GM18508 (cell line): Measurements from ENCODE around the gene RPA3.
A peak's percentile ranks its signal among the peaks of the same experiment; 100 is the strongest.
"Not testable (repeated sequence)": the region's sequence is repeated elsewhere in the genome, so short reads cannot be mapped to it uniquely, and the experiment has no call there.

ENCODE experiments used
- ATAC-seq: cut with Tn5 transposase; IDR thresholded peaks from one replicate; pipeline ENCODE4 v1.9.1; 2021; ENCODE audit warnings: moderate number of reproducible peaks; ENCODE audit not compliant: insufficient read depth, unreplicated experiment

The RPA3 gene

DNA sequence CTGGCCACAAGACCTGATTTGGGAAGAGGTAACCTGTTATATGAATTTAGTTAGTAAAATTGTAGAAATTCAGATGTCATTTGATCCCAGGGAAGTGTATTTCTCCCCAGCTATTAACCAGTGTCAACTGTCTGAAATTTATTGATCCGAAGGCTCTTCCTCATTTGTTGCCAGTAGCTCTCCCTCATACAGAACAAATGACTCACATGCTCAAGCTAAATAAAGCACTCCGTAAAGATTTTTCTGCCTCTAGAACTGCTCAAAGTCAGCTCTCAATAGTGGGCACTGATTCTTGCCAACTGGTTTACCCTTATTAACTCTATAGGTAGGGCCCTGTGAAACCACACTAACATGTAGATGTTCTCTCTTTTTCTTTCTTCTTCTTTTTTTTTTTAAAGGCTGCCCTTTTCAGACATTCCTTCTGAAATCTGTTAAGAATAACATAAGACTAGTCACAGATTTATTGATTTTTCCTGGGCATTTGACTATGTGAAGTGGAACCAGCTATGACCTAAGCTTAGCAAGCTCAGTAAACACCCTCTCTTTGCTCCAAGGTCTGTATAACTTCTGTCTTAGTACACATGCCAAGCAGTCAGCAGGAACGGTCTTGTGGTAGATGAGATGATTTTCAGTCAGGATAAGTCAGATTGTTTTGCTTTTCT is 21.8 kb downstream of the RPA3 start:
- ATAC-seq = no peak

GRCh38 chr7:7695111-7695817 is 23.1 kb downstream of the RPA3 start:
- no peak for ATAC-seq

DNA sequence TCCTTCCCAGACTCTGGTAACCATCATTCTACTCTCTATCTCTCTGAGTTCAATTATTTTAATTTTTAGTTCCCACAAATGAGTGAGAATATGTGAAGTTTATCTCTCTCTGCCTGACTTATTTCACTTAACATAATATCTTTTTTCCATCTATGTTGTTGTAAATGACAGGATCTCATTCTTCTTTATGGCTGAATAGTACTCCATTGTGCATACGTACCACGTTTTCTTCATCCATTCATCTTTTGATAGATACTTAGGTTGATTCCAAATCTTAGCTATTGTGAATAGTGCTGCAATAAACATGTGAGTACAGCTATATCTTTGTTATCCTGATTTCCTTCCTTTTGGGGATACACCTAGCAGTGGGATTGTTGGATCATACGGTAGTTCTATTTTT is 23.9 kb downstream of the RPA3 start:
- no peak for ATAC-seq

- ATAC-seq = no peak
Measured at GRCh38 chr7:7693881-7694280, 24.5 kb downstream of the RPA3 start.

DNA sequence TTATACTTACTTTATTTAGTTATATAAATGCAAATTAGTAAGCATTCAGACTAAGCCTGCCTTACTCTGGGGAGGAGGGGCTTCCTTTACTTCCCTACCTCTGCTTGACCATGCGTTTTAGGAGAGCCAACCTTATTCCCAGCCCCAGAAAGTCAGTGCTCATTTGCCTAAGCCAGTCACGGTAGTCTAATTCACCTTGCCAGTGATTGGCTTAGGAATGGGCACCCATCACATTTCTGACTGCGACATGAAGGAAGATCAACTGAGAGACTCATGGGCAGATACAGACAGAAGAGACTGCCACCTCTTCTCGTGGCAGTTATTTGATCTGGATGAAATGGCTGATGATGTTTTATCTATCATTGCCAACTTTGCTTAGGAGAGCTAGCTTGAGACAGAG is 29.5 kb downstream of the RPA3 start:
- no peak for ATAC-seq

- no peak for ATAC-seq
Measured at GRCh38 chr7:7688310-7688709, 30.1 kb downstream of the RPA3 start.

GRCh38 chr7:7687800-7688199 is 30.6 kb downstream of the RPA3 start:
- ATAC-seq = no peak

GRCh38 chr7:7686811-7687508 is 31.4 kb downstream of the RPA3 start:
- ATAC-seq = no peak

GRCh38 chr7:7682861-7683260 is 35.5 kb downstream of the RPA3 start:
- ATAC-seq = no peak

GRCh38 chr7:7681936-7682329 is 36.5 kb downstream of the RPA3 start:
- no peak for ATAC-seq

DNA sequence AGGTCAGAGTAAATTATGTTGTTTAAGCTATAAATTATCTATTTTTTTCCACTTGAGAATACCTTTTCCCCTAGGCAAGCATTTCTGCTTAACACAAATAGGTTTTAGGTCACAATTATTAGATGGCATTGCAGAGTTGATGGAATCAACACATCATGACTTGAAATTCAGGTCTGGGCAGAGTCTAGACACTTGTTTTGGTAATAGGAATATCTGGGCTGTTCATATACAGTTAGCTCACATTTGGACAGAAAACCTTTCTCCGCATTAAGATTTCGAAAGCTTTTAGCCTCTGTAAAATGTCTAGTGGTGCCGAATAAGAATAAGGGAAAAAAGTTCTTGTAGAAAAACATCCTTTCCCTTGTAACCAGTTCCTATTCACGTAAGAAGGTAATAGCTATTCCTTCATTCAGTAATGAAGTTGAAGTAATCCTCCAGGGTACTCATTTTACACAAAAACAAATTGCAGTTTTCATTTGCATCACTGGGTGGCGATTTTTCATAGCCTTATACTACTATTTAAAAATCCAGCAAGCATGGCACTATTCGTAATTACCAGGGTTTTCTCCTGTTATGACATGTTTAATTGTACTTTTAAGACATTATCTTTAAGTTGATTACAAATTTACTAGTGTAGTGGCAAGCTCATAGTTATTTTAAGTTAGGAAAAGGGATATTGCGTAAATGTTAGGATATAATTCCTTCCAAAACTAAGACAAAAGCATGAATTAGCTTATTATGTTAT is 37.0 kb downstream of the RPA3 start:
- ATAC-seq = peak; percentile 72

DNA sequence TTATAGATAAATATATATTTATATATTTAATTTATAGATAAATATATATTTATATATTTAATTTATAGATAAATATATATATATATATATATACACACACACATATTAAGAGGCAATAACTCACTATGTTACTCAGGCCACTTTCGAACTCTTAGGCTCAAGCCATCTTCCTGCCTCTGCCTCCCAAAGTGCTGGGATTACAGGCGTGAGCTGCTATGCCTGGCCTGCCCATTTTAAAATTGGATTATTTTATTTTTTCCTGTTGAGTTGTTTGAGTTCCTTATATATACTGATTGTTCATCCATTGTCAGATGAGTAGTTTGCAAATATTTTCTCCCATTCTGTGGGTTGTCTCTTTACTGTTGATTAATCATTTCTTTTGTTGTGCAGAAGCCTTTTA is 38.8 kb downstream of the RPA3 start:
- ATAC-seq = not testable (repeated sequence)

DNA sequence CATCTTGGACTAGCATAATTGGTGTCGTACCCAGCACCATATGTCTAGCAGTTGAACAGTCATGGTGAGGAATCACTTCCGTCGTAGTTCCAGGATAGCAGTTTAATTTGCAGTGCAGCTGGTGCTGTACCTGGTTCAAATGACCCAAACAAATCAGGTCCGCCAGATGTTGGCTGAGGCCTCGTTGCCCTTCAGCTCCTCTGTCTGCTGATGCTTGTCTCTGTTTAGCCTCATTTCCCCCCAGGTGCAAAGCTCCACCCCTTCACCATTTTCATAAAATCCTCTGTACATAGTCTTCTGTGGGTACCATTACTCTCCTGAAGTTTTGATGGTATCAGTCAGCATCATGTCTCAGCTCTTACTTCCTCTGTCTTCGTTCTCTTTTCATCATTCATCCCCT is 42.7 kb downstream of the RPA3 start:
- no peak for ATAC-seq

GRCh38 chr7:7673240-7673550 is 45.2 kb downstream of the RPA3 start:
- ATAC-seq = no peak

DNA sequence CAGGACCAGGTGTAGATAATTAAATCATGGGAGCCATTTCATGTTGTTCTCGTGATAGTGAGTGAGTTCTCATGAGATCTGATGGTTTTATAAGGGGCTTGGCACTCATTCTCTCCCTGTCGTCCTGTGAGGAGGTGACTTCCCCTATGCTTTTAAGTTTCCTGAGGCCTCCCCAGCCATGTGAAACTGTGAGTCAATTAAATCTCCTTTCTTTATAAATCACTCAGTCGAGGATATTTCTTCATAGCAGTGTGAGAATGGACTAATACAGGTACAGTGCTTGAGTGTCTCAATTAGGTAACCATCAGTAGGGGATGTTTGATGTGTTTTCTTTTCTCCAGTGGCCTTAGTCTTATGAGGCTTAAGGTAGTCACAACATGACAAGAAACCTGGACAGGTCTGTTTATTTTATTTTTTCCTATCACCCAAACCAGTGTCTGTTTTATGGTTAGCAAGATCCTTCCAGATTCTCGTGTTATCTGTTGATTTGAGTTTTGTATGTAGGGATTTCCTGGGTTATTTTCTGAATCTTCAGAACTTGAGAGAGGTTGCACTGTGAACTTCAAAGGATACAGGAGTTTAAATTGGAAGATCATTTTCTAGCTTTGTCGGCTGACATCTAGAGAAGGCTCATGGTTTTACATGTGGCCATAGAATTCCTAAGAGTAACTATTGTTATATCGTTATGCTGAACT is 45.7 kb downstream of the RPA3 start:
- no peak for ATAC-seq

GRCh38 chr7:7671361-7671760 is 47.0 kb downstream of the RPA3 start:
- no peak for ATAC-seq

- no peak for ATAC-seq
Measured at GRCh38 chr7:7670490-7670889, 47.9 kb downstream of the RPA3 start.

DNA sequence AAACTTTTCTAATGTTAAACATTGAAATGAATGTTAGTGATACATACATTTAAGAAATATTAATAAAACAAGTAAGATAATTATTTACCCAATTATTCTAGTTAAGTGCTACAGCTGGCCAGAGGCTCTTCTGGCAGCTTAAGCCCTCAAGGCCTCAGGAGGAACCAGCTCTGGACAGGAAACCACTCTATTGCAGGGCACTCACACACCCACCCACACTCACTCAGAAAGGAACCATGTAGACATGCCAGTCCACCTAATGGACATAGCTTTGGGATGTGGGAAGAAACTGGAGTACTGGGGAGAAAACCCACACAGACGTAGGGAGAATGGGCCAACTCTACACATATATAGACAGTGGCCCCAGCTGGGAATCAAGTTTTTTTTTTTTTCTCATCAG is 49.7 kb downstream of the RPA3 start:
- ATAC-seq = no peak

DNA sequence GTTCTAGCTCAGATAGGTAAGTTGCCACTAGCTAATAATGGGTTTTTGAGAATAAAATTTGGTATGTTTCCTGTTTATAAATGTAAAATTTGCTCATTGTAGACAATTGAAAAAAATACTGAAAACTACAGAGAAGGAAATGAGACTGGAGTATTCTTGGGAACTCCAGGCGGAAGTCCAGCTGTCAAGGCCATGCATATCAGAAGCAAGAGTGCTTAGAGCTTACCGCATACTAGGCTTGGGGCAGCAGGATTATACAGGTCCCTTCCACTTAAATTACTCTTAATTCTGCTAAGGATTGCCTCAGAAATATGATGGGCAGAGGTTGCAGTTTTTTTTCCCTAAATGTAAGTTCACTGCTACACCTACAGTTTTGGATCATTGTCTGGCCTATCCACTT is 51.2 kb downstream of the RPA3 start:
- ATAC-seq = no peak

DNA sequence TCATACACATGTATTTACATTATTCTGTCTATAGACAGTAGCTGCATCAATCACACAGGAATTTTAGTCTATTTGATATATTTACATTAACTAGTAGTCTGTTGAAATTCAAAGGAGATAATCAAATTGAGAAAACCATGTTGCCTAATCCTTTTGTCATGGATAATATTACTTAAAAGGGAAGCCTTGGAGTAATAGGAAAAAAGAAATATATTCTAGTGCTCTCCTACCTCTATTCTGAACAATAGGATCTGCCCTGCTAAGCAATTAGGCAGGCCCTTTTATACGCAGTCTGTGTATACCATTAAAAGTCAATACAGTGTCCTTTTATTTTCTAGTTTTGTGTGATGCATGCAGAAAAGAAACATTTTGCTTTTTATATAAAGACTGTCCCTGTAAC is 53.4 kb downstream of the RPA3 start:
- ATAC-seq = no peak

DNA sequence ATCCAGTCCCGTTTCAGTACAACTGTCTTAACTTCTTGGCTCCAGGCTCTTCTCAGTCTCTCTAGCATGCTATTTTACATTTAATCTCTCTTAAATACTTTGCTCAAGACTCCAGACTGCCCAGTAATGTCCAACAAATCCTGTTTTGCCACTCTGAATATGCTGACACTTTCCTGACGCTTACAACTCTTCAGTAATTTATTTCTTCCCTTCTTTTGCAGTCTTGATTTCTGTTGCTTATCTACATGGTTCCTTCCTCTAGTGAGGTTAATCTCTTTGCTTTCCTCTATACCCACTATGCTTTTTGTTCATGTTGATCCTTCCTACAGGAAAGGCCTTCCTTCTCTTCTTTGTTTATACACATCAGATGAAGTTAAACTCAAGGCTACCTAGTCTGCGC is 54.1 kb downstream of the RPA3 start:
- ATAC-seq = no peak
